Skin of body (tissue), 2 donors: ENCODE measurements around the gene C1R. TPM values are rescaled to one million over a fixed set of nuclear protein-coding genes. Genes with fewer than 3 reads are reported as not detected.
"Not testable (repeated sequence)": the region's sequence is repeated elsewhere in the genome, so short reads cannot be mapped to it uniquely, and the experiment has no call there.

ENCODE experiments used
- DNase-seq: peaks from one replicate; lab custom pipeline; 2025; lab: John Stamatoyannopoulos, UW
- total RNA-seq: library from RNA; depleted of rRNA; stranded (reverse); fragments of >200 nt; gene quantifications from one replicate; pipeline ENCODE4 v1.2.3, GENCODE V29; 2014

Gene C1R
- total RNA-seq, 1 donor from 2014 or later = 78.8 TPM

GRCh38 chr12:7120166-7120565, 27.9 kb upstream of the C1R start:
- no peak for DNase-seq

- DNase-seq = no peak
Measured at GRCh38 chr12:7118881-7119280, 26.6 kb upstream of the C1R start.

GRCh38 chr12:7117670-7118069, 25.4 kb upstream of the C1R start:
- no peak for DNase-seq

- no peak for DNase-seq
Measured at GRCh38 chr12:7116916-7117315, 24.7 kb upstream of the C1R start.

GRCh38 chr12:7116196-7116595, 24.0 kb upstream of the C1R start:
- no peak for DNase-seq

GRCh38 chr12:7114851-7115250, 22.6 kb upstream of the C1R start:
- no peak for DNase-seq

- no peak for DNase-seq
Measured at GRCh38 chr12:7114008-7114407, 21.8 kb upstream of the C1R start.

GRCh38 chr12:7113389-7113871, 21.2 kb upstream of the C1R start:
- DNase-seq = no peak

- no peak for DNase-seq
Measured at GRCh38 chr12:7112041-7112440, 19.8 kb upstream of the C1R start.

- DNase-seq = no peak
Measured at GRCh38 chr12:7110661-7111060, 18.4 kb upstream of the C1R start.

GRCh38 chr12:7109572-7109920, 17.3 kb upstream of the C1R start:
- DNase-seq = no peak

- DNase-seq = peak; percentile 89
Measured at GRCh38 chr12:7108796-7109571, 16.7 kb upstream of the C1R start, which contains the start of gene C1RL. C1RL (minus strand) TSS chr12:7109214; CDS start chr12:7109180, 34 bp downstream.

GRCh38 chr12:7108003-7108795, 16.0 kb upstream of the C1R start:
- DNase-seq = peak; percentile 55

- no peak for DNase-seq
Measured at GRCh38 chr12:7107636-7108002, 15.4 kb upstream of the C1R start.

- DNase-seq = not testable (repeated sequence)
Measured at GRCh38 chr12:7107181-7107580, 14.9 kb upstream of the C1R start.

- DNase-seq = no peak
Measured at GRCh38 chr12:7106082-7106481, 13.8 kb upstream of the C1R start.

GRCh38 chr12:7103837-7104584, 11.8 kb upstream of the C1R start:
- no peak for DNase-seq

- no peak for DNase-seq
Measured at GRCh38 chr12:7102582-7102981, 10.3 kb upstream of the C1R start.

GRCh38 chr12:7101694-7102131, 9.5 kb upstream of the C1R start:
- no peak for DNase-seq

GRCh38 chr12:7101047-7101693, 8.9 kb upstream of the C1R start:
- no peak for DNase-seq

- DNase-seq = no peak
Measured at GRCh38 chr12:7100239-7100638, 8.0 kb upstream of the C1R start.
